HepG2 (cell line): ENCODE results near the gene PHB1. TPM values are rescaled to one million over a fixed set of nuclear protein-coding genes. Genes with fewer than 3 reads are reported as not detected.
A peak's percentile ranks its signal among the peaks of the same experiment; 100 is the strongest.

Source experiments
- ARNT ChIP-seq: fragments of 450-650 bp; IDR thresholded peaks from 2 replicates; pipeline ENCODE4 v1.6.1; 2017
- HIVEP1 ChIP-seq: sonication (generic); formaldehyde crosslinking; IDR thresholded peaks from 2 replicates; pipeline ENCODE4 v1.4.0; 2020; ENCODE audit warnings: mild to moderate bottlenecking, missing genetic modification reagents
- RBM39 ChIP-seq: fragments of 200-400 bp; formaldehyde crosslinking; IDR thresholded peaks from one replicate; pipeline ENCODE4 v1.6.1; 2018; ENCODE audit warnings: antibody characterized with exemption, mild to moderate bottlenecking, low read depth, low read length; ENCODE audit not compliant: poor library complexity, severe bottlenecking
- RXRA ChIP-seq: sonication (generic); formaldehyde crosslinking; IDR thresholded peaks from 2 replicates; pipeline ENCODE4 v1.5.1; 2020; ENCODE audit warnings: missing genetic modification reagents
- RXRB ChIP-seq: IDR thresholded peaks from 2 replicates; pipeline ENCODE4 v1.6.1; 2016; ENCODE audit warnings: borderline replicate concordance, missing genetic modification reagents, missing compliant biosample characterization
- SOX6 ChIP-seq, 2 experiments: fragments of 450-650 bp in 1 of 2; sonication (generic) in 1 of 2; formaldehyde crosslinking in 1 of 2; IDR thresholded peaks; 2 replicates each; pipeline versions ENCODE4 v1.4.0 to v1.6.1; 2017 to 2020; ENCODE audit warnings: antibody characterized with exemption in 1 of 2, mild to moderate bottlenecking in 1 of 2, missing genetic modification reagents in 1 of 2
- SP140L ChIP-seq: sonication (generic); formaldehyde crosslinking; IDR thresholded peaks from 2 replicates; pipeline ENCODE4 v1.4.0; 2020; ENCODE audit warnings: missing genetic modification reagents, borderline replicate concordance
- SP5 ChIP-seq: IDR thresholded peaks from 2 replicates; pipeline ENCODE4 v1.6.1; 2016; ENCODE audit warnings: low read depth, borderline replicate concordance
- ZBTB20 ChIP-seq: sonication (generic); formaldehyde crosslinking; IDR thresholded peaks from 2 replicates; pipeline ENCODE4 v1.8.1; 2023; ENCODE audit warnings: missing genetic modification reagents, low read depth, mild to moderate bottlenecking, borderline replicate concordance
- ZKSCAN8 ChIP-seq: IDR thresholded peaks from 2 replicates; pipeline ENCODE4 v1.6.1; 2016; ENCODE audit warnings: borderline replicate concordance, missing genetic modification reagents, missing compliant biosample characterization
- ZNF124 ChIP-seq: sonication (generic); formaldehyde crosslinking; IDR thresholded peaks from 2 replicates; pipeline ENCODE4 v1.4.0; 2020; ENCODE audit warnings: missing genetic modification reagents
- ZNF292 ChIP-seq: sonication (generic); formaldehyde crosslinking; IDR thresholded peaks from 2 replicates; pipeline ENCODE4 v1.8.1; 2022; ENCODE audit warnings: mild to moderate bottlenecking, low read depth, missing genetic modification reagents, borderline replicate concordance
- ZNF501 ChIP-seq: sonication (generic); formaldehyde crosslinking; IDR thresholded peaks from 2 replicates; pipeline ENCODE4 v1.5.1; 2020; ENCODE audit warnings: mild to moderate bottlenecking, moderate library complexity, missing genetic modification reagents
- ZNF547 ChIP-seq: sonication (generic); formaldehyde crosslinking; IDR thresholded peaks from 2 replicates; pipeline ENCODE4 v1.5.1; 2020; ENCODE audit warnings: mild to moderate bottlenecking, missing genetic modification reagents
- ZNF549 ChIP-seq: sonication (generic); formaldehyde crosslinking; IDR thresholded peaks from 2 replicates; pipeline ENCODE4 v1.5.0; 2020; ENCODE audit warnings: missing genetic modification reagents
- ZNF550 ChIP-seq: sonication (generic); formaldehyde crosslinking; IDR thresholded peaks from 2 replicates; pipeline ENCODE4 v1.4.0; 2020; ENCODE audit warnings: mild to moderate bottlenecking, missing genetic modification reagents, borderline replicate concordance
- ZNF577 ChIP-seq: sonication (generic); formaldehyde crosslinking; IDR thresholded peaks from 2 replicates; pipeline ENCODE4 v1.4.0; 2020; ENCODE audit warnings: mild to moderate bottlenecking, low read depth, missing genetic modification reagents, borderline replicate concordance
- ZNF773 ChIP-seq: sonication (generic); formaldehyde crosslinking; IDR thresholded peaks from 2 replicates; pipeline ENCODE4 v1.4.0; 2020; ENCODE audit warnings: missing genetic modification reagents, borderline replicate concordance
- polyA plus RNA-seq, 8 experiments: library from polyadenylated mRNA; depleted of rRNA in 3 of 8; stranded (reverse) in 7 of 8; unstranded in 1 of 8; fragments of >200 nt; fragmentation: Illumina TruSeq in 4 of 8; extraction: Trizol in 4 of 8; gene quantifications; 2 replicates each; pipeline versions ENCODE4 v1.2.1 to v1.2.3, GENCODE V29; 2011 to 2016; ENCODE audit warnings: low read depth in 4 of 8, missing spikeins in 1 of 8, mixed read lengths in 1 of 8; ENCODE audit not compliant: insufficient read depth in 1 of 8
- total RNA-seq, 5 experiments: library from RNA; depleted of rRNA; stranded (reverse); fragments of >200 nt; fragmentation: Illumina TruSeq; extraction: Trizol; gene quantifications; 2 replicates each; pipeline ENCODE4 v1.2.3, GENCODE V29; 2016; ENCODE audit warnings: low read depth in 1 of 5
- TF ChIP-seq, protein P1 (sequence below): sonication (generic); formaldehyde crosslinking; IDR thresholded peaks from 2 replicates; pipeline ENCODE4 v1.5.1; 2020; ENCODE audit warnings: mild to moderate bottlenecking, missing genetic modification reagents
- TF ChIP-seq, protein P2 (sequence below), 2 experiments: IDR thresholded peaks; 2 replicates each; pipeline ENCODE4 v1.6.1; 2011 to 2012; ENCODE audit warnings: low read length in 2 of 2, borderline replicate concordance in 1 of 2, low read depth in 1 of 2, mild to moderate bottlenecking in 1 of 2, moderate library complexity in 1 of 2

The PHB1 gene
- total and polyA plus RNA-seq, 2 of the 13 experiments (the other 11 are each of a cell fraction or from before 2014, with no cell fraction given): 515 to 688 TPM

DNA sequence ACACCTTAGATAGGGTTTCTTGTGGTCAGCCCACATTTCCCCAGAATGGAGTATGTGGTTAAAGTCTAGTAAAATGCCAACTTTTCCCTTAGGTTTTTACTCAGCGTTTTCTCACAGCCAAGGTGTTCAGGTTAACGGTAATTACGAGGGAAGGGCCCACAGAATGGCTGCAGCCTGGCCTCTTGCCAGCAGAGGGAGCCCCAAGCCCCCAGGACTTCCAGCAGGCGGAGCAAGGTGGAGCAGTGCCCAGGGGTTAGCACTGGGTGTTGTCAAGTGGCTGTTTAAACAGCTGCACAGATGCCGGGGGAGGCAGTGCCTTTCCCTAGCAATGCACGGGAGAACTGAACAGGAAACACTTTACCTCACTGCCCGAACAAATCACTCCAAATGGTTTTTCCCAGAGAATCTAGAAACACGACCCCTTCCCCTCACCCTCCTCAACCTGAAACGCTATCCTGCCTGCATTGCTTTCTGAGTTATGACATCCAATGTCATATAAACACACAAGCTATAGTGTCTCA is 6.6 kb downstream of the PHB1 start (continued):
- TF ChIP-seq, protein P1, sequence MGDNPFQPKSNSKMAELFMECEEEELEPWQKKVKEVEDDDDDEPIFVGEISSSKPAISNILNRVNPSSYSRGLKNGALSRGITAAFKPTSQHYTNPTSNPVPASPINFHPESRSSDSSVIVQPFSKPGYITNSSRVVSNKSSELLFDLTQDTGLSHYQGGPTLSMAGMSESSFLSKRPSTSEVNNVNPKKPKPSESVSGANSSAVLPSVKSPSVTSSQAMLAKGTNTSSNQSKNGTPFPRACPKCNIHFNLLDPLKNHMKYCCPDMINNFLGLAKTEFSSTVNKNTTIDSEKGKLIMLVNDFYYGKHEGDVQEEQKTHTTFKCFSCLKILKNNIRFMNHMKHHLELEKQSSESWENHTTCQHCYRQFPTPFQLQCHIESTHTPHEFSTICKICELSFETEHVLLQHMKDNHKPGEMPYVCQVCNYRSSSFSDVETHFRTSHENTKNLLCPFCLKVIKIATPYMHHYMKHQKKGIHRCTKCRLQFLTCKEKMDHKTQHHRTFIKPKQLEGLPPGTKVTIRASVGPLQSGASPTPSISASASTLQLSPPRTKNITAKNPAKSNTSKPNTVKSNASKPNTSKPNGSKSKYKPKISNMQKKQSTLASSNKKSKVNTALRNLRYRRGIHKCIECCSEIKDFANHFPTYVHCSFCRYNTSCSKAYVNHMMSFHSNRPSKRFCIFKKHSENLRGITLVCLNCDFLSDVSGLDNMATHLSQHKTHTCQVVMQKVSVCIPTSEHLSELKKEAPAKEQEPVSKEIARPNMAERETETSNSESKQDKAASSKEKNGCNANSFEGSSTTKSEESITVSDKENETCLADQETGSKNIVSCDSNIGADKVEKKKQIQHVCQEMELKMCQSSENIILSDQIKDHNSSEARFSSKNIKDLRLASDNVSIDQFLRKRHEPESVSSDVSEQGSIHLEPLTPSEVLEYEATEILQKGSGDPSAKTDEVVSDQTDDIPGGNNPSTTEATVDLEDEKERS (CRISPR knock-in tag): peak; percentile 70
- TF ChIP-seq ZKSCAN8 (0 out of 2 replicates have a peak, but pooled peaks have one; percentile 56), ARNT (no peak), RXRB (CRISPR knock-in tag) (peak; percentile 62; the same call in 1 of the 2 replicates), RBM39 (no peak), ZNF124 (CRISPR knock-in tag) (peak; percentile 72; the same call in 1 of the 2 replicates), ZNF547 (CRISPR knock-in tag) (no peak), SOX6 (IDR thresholded peaks at IDR 0.05) (no peak), SOX6 (CRISPR knock-in tag; IDR thresholded peaks at IDR 0.05) (peak; percentile 60), ZNF773 (no peak), ZNF292 (CRISPR knock-in tag) (peak; percentile 75; the same call in 1 of the 2 replicates), ZNF549 (CRISPR knock-in tag) (no peak), ZBTB20 (CRISPR knock-in tag) (0 out of 2 replicates have a peak, but pooled peaks have one; percentile 50), HIVEP1 (CRISPR knock-in tag) (peak; percentile 75; the same call in 1 of the 2 replicates), RXRA (CRISPR knock-in tag) (peak; percentile 69), ZNF501 (peak; percentile 54; the same call in 1 of the 2 replicates), ZNF577 (CRISPR knock-in tag) (no peak), SP5 (peak; percentile 86), ZNF550 (CRISPR knock-in tag) (0 out of 2 replicates have a peak, but pooled peaks have one; percentile 46), SP140L (no peak)
- TF ChIP-seq, protein P2, sequence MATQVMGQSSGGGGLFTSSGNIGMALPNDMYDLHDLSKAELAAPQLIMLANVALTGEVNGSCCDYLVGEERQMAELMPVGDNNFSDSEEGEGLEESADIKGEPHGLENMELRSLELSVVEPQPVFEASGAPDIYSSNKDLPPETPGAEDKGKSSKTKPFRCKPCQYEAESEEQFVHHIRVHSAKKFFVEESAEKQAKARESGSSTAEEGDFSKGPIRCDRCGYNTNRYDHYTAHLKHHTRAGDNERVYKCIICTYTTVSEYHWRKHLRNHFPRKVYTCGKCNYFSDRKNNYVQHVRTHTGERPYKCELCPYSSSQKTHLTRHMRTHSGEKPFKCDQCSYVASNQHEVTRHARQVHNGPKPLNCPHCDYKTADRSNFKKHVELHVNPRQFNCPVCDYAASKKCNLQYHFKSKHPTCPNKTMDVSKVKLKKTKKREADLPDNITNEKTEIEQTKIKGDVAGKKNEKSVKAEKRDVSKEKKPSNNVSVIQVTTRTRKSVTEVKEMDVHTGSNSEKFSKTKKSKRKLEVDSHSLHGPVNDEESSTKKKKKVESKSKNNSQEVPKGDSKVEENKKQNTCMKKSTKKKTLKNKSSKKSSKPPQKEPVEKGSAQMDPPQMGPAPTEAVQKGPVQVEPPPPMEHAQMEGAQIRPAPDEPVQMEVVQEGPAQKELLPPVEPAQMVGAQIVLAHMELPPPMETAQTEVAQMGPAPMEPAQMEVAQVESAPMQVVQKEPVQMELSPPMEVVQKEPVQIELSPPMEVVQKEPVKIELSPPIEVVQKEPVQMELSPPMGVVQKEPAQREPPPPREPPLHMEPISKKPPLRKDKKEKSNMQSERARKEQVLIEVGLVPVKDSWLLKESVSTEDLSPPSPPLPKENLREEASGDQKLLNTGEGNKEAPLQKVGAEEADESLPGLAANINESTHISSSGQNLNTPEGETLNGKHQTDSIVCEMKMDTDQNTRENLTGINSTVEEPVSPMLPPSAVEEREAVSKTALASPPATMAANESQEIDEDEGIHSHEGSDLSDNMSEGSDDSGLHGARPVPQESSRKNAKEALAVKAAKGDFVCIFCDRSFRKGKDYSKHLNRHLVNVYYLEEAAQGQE (IDR thresholded peaks at IDR 0.05; ENCODE audit: borderline replicate concordance in 1 of 2, low read depth in 1 of 2, low read length in 2 of 2): no peak
